HepG2 (cell line): ENCODE results near the gene AJM1. TPM values are rescaled to one million over a fixed set of nuclear protein-coding genes. Genes with fewer than 3 reads are reported as not detected.

Experiments used
- ATAC-seq: fragments of 200-7000 bp; cut with Tn5 transposase; 3 replicates; pipeline ENCODE4 v1.9.1; 2020; ENCODE audit warnings: mild to moderate bottlenecking, moderate library complexity
- BruUV-seq: library from RNA; stranded (reverse); fragments of 400-500 nt; replicated peaks from 2 replicates; lab custom pipeline; 2021; lab: Mats Ljungman, UMichigan
- CTCF ChIA-PET: fragments of 300-600 bp; formaldehyde crosslinking; extraction: SDS; loops from one replicate; lab custom pipeline; 2021; ENCODE audit warnings: low total read pairs, inconsistent platforms, low intra/inter-chr PET ratio; lab: Yijun Ruan, JAX
- POLR2A ChIA-PET: fragments of 350-600 bp; sonication (Branson Sonifier 250); formaldehyde crosslinking; loops from one replicate; lab custom pipeline; 2020; ENCODE audit warnings: antibody characterized with exemption, inconsistent platforms; lab: Yijun Ruan, JAX
- DNase-seq: peaks from one replicate; pipeline ENCODE4 v3.0.0-alpha.2; 2015; ENCODE audit warnings: low spot score
- FAIRE-seq: peaks from 3 replicates; lab custom pipeline; 2011; peaks lifted over from hg19 to GRCh38; lab: Jason Lieb, UNC
- H2AFZ ChIP-seq: one replicate; pipeline ENCODE4 v1.6.1; 2011; ENCODE audit warnings: low read length, inconsistent platforms
- H3K27ac ChIP-seq: fragments of 300-600 bp; 3 replicates; pipeline ENCODE4 v1.8.0; 2011; ENCODE audit warnings: mixed run types, mild to moderate bottlenecking, mixed read lengths, low read length, inconsistent platforms; ENCODE audit not compliant: insufficient read depth; ENCODE audit errors: extremely low read length
- H3K27me3 ChIP-seq, 2 experiments: fragments of 200-600 bp in 1 of 2; 2 replicates in 1 of 2; 3 replicates in 1 of 2; pipeline versions ENCODE4 v1.6.0 to v1.8.0; 2011; ENCODE audit warnings: low read length in 2 of 2, mild to moderate bottlenecking in 2 of 2, moderate library complexity in 2 of 2, inconsistent platforms in 1 of 2; ENCODE audit not compliant: insufficient read depth in 2 of 2, control insufficient read depth in 1 of 2
- H3K36me3 ChIP-seq, 2 experiments: fragments of 200-600 bp in 1 of 2; replicated peaks in 1 of 2; 2 replicates in 1 of 2; 3 replicates in 1 of 2; pipeline versions ENCODE4 v1.5.1 to v1.8.0; 2011; ENCODE audit warnings: low read length in 2 of 2, inconsistent platforms in 1 of 2; ENCODE audit not compliant: insufficient read depth in 2 of 2, control insufficient read depth in 1 of 2
- H3K4me1 ChIP-seq: 2 replicates; pipeline ENCODE4 v1.5.1; 2012; ENCODE audit warnings: low read length, inconsistent platforms; ENCODE audit not compliant: insufficient read depth
- H3K4me2 ChIP-seq: 2 replicates; pipeline ENCODE4 v1.6.0; 2011; ENCODE audit warnings: low read depth, low read length, inconsistent platforms
- H3K4me3 ChIP-seq, 3 experiments: fragments of 200-600 bp in 1 of 3; sonication (generic), shearing (Covaris generic) in 1 of 3; replicated peaks in 1 of 3; 2 replicates each; pipeline ENCODE4 v1.5.1; 2011 to 2016; ENCODE audit warnings: low read length in 3 of 3, inconsistent platforms in 2 of 3, low read depth in 2 of 3, mild to moderate bottlenecking in 2 of 3, control low read depth in 1 of 3, mixed read lengths in 1 of 3; ENCODE audit not compliant: insufficient read depth in 1 of 3
- H3K79me2 ChIP-seq: one replicate; pipeline ENCODE4 v1.6.1; 2011; ENCODE audit warnings: low read length, inconsistent platforms; ENCODE audit not compliant: insufficient read depth
- H3K9ac ChIP-seq: 2 replicates; pipeline ENCODE4 v1.6.0; 2011; ENCODE audit warnings: mild to moderate bottlenecking, low read depth, low read length, inconsistent platforms; ENCODE audit not compliant: insufficient read depth
- H3K9me3 ChIP-seq: 2 replicates; pipeline ENCODE4 v1.5.1; 2012; ENCODE audit warnings: mild to moderate bottlenecking, low read length
- H4K20me1 ChIP-seq: 2 replicates; pipeline ENCODE4 v1.6.0; 2011; ENCODE audit warnings: inconsistent platforms, mild to moderate bottlenecking, low read length, moderate library complexity; ENCODE audit not compliant: insufficient read depth
- AGO1 ChIP-seq: fragments of 200-400 bp; formaldehyde crosslinking; IDR thresholded peaks from 2 replicates; pipeline ENCODE4 v1.6.1; 2017; ENCODE audit warnings: mild to moderate bottlenecking, low read depth, low read length, moderate library complexity; ENCODE audit not compliant: poor library complexity, severe bottlenecking
- AGO2 ChIP-seq: fragments of 200-400 bp; formaldehyde crosslinking; optimal IDR thresholded peaks from 2 replicates; pipeline ENCODE3; 2017; ENCODE audit warnings: mild to moderate bottlenecking, low read depth, low read length, moderate library complexity
- FOXK2 ChIP-seq: fragments of 450-650 bp; IDR thresholded peaks from 2 replicates; pipeline ENCODE4 v1.6.1; 2016
- IKZF5 ChIP-seq: IDR thresholded peaks from 2 replicates; pipeline ENCODE4 v1.6.1; 2018; ENCODE audit warnings: missing genetic modification reagents, mild to moderate bottlenecking, missing compliant biosample characterization
- KAT8 ChIP-seq: IDR thresholded peaks from 2 replicates; pipeline ENCODE4 v1.6.1; 2016; ENCODE audit warnings: missing genetic modification reagents, missing compliant biosample characterization
- SRSF1 ChIP-seq: fragments of 200-400 bp; formaldehyde crosslinking; optimal IDR thresholded peaks from 2 replicates; pipeline ENCODE3; 2017; ENCODE audit warnings: mild to moderate bottlenecking, low read depth, low read length, moderate library complexity
- WGBS: methylation state at CpG from one replicate; pipeline ENCODE4 v1.1.6; 2017; ENCODE audit warnings: low lambda C conversion rate; 5-methylcytosine and 5-hydroxymethylcytosine counted together
- in situ Hi-C: cut with HindIII; loops from 2 replicates; pipeline ENCODE4 v1.10.0; 2017; ENCODE audit warnings: low pct_unique_long_range_greater_than_20kb; ENCODE audit not compliant: extremely low pct_ligation_motif_present
- intact Hi-C: fragments of 100-400 bp; cut with micrococcal nuclease; formaldehyde crosslinking; loops from one replicate; pipeline ENCODE4 v1.10.0; 2022; ENCODE audit not compliant: unreplicated experiment
- polyA plus RNA-seq, 8 experiments: library from polyadenylated mRNA; depleted of rRNA in 3 of 8; stranded (reverse) in 7 of 8; unstranded in 1 of 8; fragments of >200 nt; fragmentation: Illumina TruSeq in 4 of 8; extraction: Trizol in 4 of 8; gene quantifications; 2 replicates each; pipeline versions ENCODE4 v1.2.1 to v1.2.3, GENCODE V29; 2011 to 2016; ENCODE audit warnings: low read depth in 4 of 8, missing spikeins in 1 of 8, mixed read lengths in 1 of 8; ENCODE audit not compliant: insufficient read depth in 1 of 8
- total RNA-seq, 5 experiments: library from RNA; depleted of rRNA; stranded (reverse); fragments of >200 nt; fragmentation: Illumina TruSeq; extraction: Trizol; gene quantifications; 2 replicates each; pipeline ENCODE4 v1.2.3, GENCODE V29; 2016; ENCODE audit warnings: low read depth in 1 of 5

Gene AJM1
- total and polyA plus RNA-seq, 2 of the 13 experiments (the other 11 are each of a cell fraction or from before 2014, with no cell fraction given), result 1.1 to 1.2 TPM

DNA sequence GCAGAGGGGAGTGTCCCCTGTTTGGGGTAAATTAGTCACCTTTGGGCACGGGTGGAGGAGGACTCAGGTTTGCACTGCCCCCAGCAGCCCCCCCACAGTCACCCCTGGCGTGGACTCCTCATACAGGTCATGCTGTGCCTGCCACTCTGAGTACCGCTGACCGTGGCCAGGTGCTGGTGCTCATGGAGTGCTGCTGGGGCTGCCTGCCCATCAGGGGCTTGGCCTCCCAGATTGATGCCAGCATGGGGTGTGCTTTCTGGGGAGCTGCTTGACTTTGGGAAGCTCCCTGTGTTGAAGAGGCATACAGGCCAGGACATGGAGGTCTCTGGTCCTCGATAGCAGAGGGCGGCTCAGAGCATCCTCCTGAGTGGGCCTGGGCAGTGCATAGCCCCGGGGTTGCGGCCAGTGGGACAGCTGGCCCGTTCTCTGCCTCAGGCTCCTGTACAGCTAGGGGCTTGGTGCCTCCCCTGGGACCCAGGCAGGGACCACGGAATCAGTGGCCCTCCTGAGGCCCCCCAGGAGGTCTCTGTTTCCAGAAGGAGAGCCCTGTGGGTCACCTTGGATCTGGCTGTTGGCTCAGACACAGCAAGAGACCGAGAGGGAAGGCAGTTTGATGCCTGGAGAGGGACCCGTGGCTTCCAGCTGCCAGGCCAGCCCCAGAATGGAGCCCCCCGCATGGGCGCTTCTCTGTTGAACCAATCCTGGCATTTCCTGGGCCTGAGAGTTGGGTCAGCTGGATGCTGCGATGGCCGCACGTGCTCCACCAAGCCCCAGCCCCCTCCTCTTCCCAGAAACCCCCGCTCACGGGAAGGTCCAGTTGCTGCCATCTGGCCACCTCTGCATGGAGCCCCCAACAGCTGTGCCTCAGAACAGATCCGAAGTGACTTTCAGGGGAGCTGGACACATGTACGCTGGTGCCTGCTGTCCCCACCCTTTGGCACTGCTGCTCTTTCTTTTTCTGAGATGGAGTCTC lies 6.1 kb upstream of the AJM1 start (continued):
- TF ChIP-seq IKZF5 (CRISPR knock-in tag) (no peak), AGO1 (peak; percentile 69), FOXK2 (no peak), SRSF1 (peak; percentile 28)

DNA sequence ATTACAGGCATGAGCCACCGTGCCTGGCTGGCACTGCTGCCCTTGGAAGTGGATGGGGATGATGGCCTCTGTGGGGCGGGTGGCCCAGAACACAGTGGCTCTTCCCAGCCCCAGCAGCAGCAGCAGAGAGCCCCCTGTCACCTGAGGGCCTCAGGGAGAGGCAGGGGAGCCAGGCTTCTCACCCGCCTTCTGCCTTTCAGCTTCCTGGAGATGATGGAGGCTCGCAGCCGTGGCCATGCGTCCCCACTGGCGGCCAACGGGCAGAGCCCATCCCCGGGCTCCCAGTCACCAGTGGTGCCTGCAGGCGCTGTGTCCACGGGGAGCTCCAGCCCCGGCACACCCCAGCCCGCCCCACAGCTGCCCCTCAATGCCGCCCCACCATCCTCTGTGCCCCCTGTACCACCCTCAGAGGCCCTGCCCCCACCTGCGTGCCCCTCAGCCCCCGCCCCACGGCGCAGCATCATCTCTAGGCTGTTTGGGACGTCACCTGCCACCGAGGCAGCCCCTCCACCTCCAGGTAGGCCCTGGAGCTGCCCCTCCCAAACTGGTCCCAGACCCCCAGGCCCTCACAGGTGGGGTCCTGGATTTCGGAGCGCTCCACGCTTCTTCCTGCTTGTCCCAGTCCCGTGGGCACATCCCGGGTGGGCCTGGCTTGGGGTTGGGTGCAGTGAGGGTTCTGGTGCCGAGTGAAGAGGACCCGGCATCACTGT lies 5.0 kb upstream of the AJM1 start:
- H3K36me3 ChIP-seq, result peaks cover 14 to 15% of the 10 kb centered on the region in 2 experiments
- intact Hi-C loops (no loop called here), in situ Hi-C loops (no loop called here)
- TF ChIP-seq KAT8 (CRISPR knock-in tag) (no peak), AGO1 (peak; percentile 79), AGO2 (peak; percentile 3)
- BruUV-seq, result no TSS peak
- DNase-seq (no peak), ATAC-seq (no peak), FAIRE-seq (no peak)
- WGBS, result 92% methylated on average over 15 of the region's 27 CpGs
- no peak overlapping the region for H3K4me3 ChIP-seq
- H3K27me3 ChIP-seq, result no peaks in the 10 kb centered on the region
- CTCF ChIA-PET, result no interaction called here
- H3K27ac ChIP-seq, result no peak overlapping the region
- no peak overlapping the region for H3K9ac ChIP-seq
- no peak overlapping the region for H2AFZ ChIP-seq
- H3K79me2 ChIP-seq, result no peaks in the 10 kb centered on the region
- no peak overlapping the region for H3K4me2 ChIP-seq
- H3K4me1 ChIP-seq, result peaks cover 31% of the 10 kb centered on the region
- no peaks in the 10 kb centered on the region for H4K20me1 ChIP-seq
- POLR2A ChIA-PET, result no interaction called here
- H3K9me3 ChIP-seq, result no peaks in the 10 kb centered on the region
